ENCODE results near the gene FCGR1A.
"Not testable (repeated sequence)": the region's sequence is repeated elsewhere in the genome, so short reads cannot be mapped to it uniquely, and the experiment has no call there.

FCGR1A gene

GRCh38 chr1:149777084-149777483, 5.4 kb upstream of the FCGR1A start:
- not testable (repeated sequence) for DNase-seq (ENCODE audit: low spot score)

GRCh38 chr1:149778313-149778712, 4.2 kb upstream of the FCGR1A start:
- not testable (repeated sequence) for DNase-seq (ENCODE audit: low spot score)

GRCh38 chr1:149781413-149781984, 995 bp upstream of the FCGR1A start:
- not testable (repeated sequence) for DNase-seq (ENCODE audit: low spot score)

GRCh38 chr1:149783289-149783688, 795 bp downstream of the FCGR1A start:
- not testable (repeated sequence) for DNase-seq (ENCODE audit: low spot score)

GRCh38 chr1:149783868-149784267, 1.4 kb downstream of the FCGR1A start:
- not testable (repeated sequence) for DNase-seq (ENCODE audit: low spot score)

GRCh38 chr1:149787688-149788451, 5.4 kb downstream of the FCGR1A start:
- not testable (repeated sequence) for DNase-seq (ENCODE audit: low spot score)

- DNase-seq (ENCODE audit: low spot score) = peak; percentile 12
Observed at GRCh38 chr1:149792502-149792901, 10.0 kb downstream of the FCGR1A start.

GRCh38 chr1:149792912-149793515, 10.5 kb downstream of the FCGR1A start:
- peak; percentile 28 for DNase-seq (ENCODE audit: low spot score)

- DNase-seq (ENCODE audit: low spot score) = not testable (repeated sequence)
Observed at GRCh38 chr1:149793885-149794284, 11.4 kb downstream of the FCGR1A start.

- DNase-seq (ENCODE audit: low spot score) = not testable (repeated sequence)
Observed at GRCh38 chr1:149801628-149802027, 19.1 kb downstream of the FCGR1A start.

GRCh38 chr1:149804417-149805080, 22.1 kb downstream of the FCGR1A start:
- not testable (repeated sequence) for DNase-seq (ENCODE audit: low spot score)

GRCh38 chr1:149810697-149811405, 28.4 kb downstream of the FCGR1A start:
- DNase-seq (ENCODE audit: low spot score) = not testable (repeated sequence)

- DNase-seq (ENCODE audit: low spot score) = not testable (repeated sequence)
Observed at GRCh38 chr1:149811514-149811889, 29.0 kb downstream of the FCGR1A start.

- peak; percentile 99 for DNase-seq (ENCODE audit: low spot score)
Observed at GRCh38 chr1:149811890-149812829, 29.7 kb downstream of the FCGR1A start.

- peak; percentile 60 for DNase-seq (ENCODE audit: low spot score)
Observed at GRCh38 chr1:149812893-149813801, 30.7 kb downstream of the FCGR1A start.

- DNase-seq (ENCODE audit: low spot score) = not testable (repeated sequence)
Observed at GRCh38 chr1:149820387-149820786, 37.9 kb downstream of the FCGR1A start.

GRCh38 chr1:149826555-149826954, 44.1 kb downstream of the FCGR1A start:
- DNase-seq (ENCODE audit: low spot score) = not testable (repeated sequence)

GRCh38 chr1:149831764-149832315, 49.3 kb downstream of the FCGR1A start:
- DNase-seq (ENCODE audit: low spot score) = not testable (repeated sequence)

All from pons (tissue), 1 donor.